Astrocyte of the spinal cord (primary cell): ENCODE measurements around the gene DBF4B.

Experiments used
- DNase-seq: peaks from one replicate; pipeline ENCODE4 v3.0.0; 2011; ENCODE audit warnings: low read depth, low spot score
- H3K4me3 ChIP-seq: 2 replicates; pipeline ENCODE4 v1.5.1; 2011; ENCODE audit warnings: low read depth, mild to moderate bottlenecking, low read length, moderate library complexity
- in situ Hi-C: cut with HindIII; loops from 2 replicates; pipeline ENCODE4 v1.10.0; 2017; ENCODE audit warnings: low sequenced_read_pairs
- TF ChIP-seq, protein P1 (sequence below): IDR thresholded peaks from 2 replicates; pipeline ENCODE4 v1.5.1; 2012; ENCODE audit warnings: low read depth, mild to moderate bottlenecking, low read length, inconsistent platforms

The DBF4B gene

DNA sequence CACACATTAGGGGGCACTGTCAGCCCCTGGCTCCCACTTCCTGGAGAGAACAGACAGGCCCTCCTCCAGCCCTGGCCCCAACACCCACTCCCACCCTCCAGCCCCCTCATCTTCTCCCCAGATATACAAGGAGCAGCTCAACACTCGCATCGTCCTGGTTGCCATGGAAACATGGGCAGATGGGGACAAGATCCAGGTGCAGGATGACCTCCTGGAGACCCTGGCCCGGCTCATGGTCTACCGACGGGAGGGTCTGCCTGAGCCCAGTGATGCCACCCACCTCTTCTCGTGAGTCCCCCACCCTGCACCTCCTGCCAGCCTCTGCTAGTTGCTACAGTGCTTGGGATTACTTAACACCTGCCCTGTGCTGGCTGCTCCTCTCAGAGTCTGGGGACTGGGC is 64.7 kb downstream of the DBF4B start:
- TF ChIP-seq, protein P1, sequence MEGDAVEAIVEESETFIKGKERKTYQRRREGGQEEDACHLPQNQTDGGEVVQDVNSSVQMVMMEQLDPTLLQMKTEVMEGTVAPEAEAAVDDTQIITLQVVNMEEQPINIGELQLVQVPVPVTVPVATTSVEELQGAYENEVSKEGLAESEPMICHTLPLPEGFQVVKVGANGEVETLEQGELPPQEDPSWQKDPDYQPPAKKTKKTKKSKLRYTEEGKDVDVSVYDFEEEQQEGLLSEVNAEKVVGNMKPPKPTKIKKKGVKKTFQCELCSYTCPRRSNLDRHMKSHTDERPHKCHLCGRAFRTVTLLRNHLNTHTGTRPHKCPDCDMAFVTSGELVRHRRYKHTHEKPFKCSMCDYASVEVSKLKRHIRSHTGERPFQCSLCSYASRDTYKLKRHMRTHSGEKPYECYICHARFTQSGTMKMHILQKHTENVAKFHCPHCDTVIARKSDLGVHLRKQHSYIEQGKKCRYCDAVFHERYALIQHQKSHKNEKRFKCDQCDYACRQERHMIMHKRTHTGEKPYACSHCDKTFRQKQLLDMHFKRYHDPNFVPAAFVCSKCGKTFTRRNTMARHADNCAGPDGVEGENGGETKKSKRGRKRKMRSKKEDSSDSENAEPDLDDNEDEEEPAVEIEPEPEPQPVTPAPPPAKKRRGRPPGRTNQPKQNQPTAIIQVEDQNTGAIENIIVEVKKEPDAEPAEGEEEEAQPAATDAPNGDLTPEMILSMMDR, result no peak
- in situ Hi-C loops, result no loop called here
- DNase-seq, result no peak
- H3K4me3 ChIP-seq, result no peak overlapping the region

DNA sequence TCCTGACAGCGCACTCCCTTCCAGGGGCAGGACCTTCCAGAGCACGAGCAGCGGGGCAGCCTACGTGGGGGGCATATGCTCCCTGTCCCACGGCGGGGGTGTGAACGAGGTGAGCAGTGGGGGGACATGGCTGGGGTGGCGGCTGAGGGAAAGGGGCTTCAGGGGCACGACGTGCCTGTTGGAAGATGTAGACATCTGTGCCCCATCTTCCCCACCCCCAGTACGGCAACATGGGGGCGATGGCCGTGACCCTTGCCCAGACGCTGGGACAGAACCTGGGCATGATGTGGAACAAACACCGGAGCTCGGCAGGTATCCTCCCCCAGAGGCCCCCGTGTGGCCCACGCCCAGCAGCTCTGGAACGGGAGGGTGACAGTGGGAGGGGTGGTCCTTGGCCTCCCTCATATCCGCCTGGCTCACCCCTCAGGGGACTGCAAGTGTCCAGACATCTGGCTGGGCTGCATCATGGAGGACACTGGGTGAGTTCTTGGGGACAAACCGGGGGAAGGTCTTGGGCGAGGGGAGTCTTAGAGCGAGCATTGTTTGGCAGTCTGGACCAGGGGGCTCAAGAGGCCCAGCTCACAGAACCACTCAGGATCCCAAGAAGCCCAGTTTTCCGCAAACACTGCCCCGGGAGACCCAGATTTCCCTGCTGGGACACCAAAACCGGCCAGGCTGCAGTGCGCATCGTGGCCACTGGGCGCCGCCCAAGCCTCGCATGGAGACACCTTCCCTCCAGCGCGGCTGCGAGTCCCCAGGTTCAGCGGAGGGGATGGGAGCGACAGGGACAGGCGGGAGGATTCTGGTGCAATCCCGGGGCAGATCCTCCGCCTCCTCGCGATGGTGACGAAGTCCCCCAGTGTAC is 66.0 kb downstream of the DBF4B start:
- in situ Hi-C loops, result no loop called here
- DNase-seq, result peak; percentile 63
- peak overlapping the region; percentile 58 for H3K4me3 ChIP-seq
- TF ChIP-seq, protein P1, result peak; percentile 100

DNA sequence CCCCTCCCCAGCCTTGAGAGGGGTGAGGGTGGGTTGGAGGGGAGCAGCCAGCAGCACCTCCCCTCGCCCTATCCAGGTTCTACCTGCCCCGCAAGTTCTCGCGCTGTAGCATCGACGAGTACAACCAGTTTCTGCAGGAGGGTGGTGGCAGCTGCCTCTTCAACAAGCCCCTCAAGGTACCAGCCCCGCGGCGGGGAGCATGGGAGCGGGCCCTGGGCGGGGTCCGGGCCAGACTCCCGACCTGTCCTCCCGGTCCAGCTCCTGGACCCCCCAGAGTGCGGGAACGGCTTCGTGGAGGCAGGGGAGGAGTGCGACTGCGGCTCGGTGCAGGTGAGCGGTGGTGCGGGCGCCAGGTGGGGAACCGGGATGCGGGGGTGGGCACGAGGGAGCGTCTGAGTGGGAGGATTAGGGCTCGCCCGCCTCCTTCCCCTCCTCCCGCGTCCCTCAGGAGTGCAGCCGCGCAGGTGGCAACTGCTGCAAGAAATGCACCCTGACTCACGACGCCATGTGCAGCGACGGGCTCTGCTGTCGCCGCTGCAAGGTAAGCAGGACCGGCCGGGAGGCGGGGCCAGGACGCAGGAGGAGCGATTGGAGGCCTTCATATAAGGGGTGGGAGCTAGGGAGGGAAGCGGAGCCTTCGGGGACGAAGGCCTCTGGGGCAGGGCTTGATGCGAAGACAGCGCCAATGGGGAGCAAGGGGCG is 66.8 kb downstream of the DBF4B start:
- TF ChIP-seq, protein P1, result no peak
- peak; percentile 98 for DNase-seq
- H3K4me3 ChIP-seq, result peak overlapping the region; percentile 58
- in situ Hi-C loops, result no loop called here

DNA sequence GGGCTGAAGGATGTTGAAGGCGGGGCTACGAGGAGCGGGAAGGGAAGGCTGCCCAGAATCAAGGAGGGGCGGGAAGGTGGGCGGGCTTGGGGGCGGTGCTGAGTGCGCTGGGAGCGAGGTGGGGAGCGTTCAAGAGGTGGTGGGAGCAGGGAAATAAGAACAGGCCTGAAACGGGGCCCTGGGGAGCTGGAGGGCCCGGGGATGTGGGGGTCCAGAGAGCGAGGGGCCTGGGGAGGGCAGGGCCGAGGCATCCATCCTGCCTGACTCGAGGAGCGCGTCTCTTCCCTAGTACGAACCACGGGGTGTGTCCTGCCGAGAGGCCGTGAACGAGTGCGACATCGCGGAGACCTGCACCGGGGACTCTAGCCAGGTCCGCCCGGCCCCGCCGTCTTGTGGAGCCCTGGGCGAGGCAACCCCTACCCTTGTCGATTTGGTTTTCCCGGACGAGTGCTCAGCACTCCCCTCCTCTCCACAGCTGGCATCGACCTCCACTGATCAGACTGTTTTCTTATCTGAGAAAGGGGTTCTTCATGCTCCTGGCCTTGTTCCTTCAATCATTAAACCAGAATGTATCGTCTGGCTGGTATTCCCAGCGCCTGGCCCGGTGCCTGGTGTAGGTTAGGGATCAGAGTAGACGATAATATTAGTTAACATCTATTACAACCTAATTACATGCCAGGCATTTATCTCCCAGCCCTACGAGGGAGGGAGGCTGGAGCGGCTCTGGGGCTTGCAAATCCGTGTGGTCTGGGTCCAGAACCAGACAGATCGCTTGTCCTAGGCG is 67.6 kb downstream of the DBF4B start:
- peak overlapping the region; percentile 58 for H3K4me3 ChIP-seq
- no peak for DNase-seq
- TF ChIP-seq, protein P1, result no peak
- in situ Hi-C loops, result no loop called here

DNA sequence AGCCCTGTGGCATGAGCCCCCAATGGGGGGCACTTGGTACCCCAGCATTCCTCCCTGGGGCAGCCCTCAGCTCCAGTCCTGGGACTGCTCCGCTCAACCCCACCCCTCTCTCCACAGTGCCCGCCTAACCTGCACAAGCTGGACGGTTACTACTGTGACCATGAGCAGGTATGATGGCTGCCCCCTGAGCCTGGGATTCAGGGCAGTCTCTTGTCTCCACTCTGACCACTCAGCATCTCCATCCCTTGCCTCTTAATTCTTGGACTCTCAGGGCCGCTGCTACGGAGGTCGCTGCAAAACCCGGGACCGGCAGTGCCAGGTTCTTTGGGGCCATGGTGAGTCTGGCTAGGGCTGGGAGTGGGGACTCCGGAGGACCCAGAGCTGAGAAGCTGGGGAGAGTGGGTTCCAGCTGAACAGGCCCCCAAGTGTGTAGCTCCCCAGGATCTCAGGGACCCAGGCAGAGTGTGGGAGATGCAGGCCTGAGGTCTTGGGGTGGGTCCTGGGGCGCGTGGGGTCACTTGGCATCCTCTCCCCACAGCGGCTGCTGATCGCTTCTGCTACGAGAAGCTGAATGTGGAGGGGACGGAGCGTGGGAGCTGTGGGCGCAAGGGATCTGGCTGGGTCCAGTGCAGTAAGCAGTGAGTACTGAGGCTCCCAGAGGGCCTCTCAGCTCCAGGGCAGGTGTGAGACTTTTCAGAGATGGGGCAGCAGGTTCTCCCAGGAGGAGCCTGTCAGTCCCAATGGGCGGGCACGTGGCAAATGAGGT is 68.3 kb downstream of the DBF4B start:
- TF ChIP-seq, protein P1, result no peak
- DNase-seq, result no peak
- no peak overlapping the region for H3K4me3 ChIP-seq
- in situ Hi-C loops, result no loop called here
